Limb (tissue), 2 donors: ENCODE measurements around the gene CHPF2.

Experiments used
- DNase-seq, 2 donors: peaks; one replicate each; pipeline ENCODE4 v3.0.0-alpha.2; 2016; ENCODE audit errors: extremely low spot score in 2 of 2

Gene CHPF2

GRCh38 chr7:151232917-151233701 lies 826 bp downstream of the CHPF2 start:
- DNase-seq, result no peak

DNA sequence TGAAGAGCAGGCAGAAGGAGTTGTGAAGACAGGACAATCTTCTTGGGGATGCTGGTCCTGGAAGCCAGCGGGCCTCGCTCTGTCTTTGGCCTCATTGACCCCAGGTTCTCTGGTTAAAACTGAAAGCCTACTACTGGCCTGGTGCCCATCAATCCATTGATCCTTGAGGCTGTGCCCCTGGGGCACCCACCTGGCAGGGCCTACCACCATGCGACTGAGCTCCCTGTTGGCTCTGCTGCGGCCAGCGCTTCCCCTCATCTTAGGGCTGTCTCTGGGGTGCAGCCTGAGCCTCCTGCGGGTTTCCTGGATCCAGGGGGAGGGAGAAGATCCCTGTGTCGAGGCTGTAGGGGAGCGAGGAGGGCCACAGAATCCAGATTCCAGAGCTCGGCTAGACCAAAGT lies 1.5 kb downstream of the CHPF2 start:
- DNase-seq, result no peak

- DNase-seq, result no peak
These were observed 3.0 kb downstream of the CHPF2 start for GRCh38 chr7:151235091-151235787.

DNA sequence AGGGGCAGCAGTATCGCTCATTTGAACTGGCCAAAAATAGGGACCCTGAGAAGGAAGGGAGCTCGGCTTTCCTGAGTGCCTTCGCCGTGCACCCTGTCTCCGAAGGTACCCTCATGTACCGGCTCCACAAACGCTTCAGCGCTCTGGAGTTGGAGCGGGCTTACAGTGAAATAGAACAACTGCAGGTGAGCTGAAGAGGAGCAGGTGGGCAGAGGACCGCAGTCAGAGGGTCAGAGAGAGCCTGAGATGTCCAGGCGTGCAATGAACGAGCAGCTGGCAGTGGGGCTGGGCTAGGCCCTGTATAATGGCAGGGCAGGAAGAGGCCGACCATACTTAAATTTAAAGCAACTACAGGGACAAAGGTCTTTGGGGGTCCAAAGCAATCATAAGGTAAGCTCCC lies 4.1 kb downstream of the CHPF2 start:
- no peak for DNase-seq

GRCh38 chr7:151237244-151238189 lies 5.2 kb downstream of the CHPF2 start:
- DNase-seq, result no peak

GRCh38 chr7:151238190-151238810 lies 6.0 kb downstream of the CHPF2 start:
- no peak for DNase-seq

DNA sequence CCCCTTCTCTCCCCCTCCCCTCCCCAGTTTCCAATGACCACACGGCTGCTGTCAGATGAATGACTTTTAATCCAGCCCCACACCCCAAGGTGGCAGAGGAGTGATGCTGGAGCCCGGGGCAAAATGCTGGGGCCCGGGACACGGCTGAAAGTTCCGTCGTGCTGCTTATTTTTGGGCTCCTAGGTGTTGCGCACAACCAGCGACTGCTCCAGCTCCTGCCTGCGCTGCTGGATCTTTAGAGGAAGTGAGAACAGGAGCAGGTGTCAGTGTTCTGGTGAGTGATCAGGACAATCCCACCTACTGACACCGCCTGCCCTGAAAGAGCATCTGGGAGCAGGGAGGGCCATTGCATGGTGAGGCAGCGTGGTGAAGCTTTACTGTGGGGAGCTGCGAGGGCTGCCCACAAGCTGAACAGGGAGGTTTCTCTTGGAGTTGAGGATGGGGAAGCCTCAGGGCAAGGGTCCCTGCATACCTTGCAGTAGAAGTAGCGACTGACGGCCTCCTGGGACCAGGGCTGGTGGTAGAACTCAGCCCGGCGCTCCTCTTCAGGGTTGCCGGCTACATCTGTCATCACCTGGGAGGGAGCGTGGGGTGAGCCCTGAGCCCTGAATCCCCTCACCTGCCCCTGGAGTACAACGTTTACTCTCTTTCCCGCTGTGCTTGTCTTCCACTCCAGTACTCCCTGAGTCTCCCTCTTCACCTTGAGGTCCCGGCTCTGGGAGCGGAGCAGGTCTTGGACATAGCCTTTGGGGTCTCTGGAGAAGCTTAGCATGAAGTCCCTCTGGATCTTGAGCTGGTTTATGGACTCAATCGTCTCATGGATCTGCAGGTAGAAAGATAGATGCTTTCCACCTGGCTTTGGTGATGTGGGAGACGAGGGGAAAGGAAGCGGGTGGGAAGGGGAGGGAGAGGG lies 6.9 kb downstream of the CHPF2 start:
- no peak for DNase-seq

- no peak for DNase-seq
These were observed 7.7 kb downstream of the CHPF2 start for GRCh38 chr7:151239837-151240459.

GRCh38 chr7:151240536-151240935 lies 8.3 kb downstream of the CHPF2 start:
- DNase-seq, result no peak

DNA sequence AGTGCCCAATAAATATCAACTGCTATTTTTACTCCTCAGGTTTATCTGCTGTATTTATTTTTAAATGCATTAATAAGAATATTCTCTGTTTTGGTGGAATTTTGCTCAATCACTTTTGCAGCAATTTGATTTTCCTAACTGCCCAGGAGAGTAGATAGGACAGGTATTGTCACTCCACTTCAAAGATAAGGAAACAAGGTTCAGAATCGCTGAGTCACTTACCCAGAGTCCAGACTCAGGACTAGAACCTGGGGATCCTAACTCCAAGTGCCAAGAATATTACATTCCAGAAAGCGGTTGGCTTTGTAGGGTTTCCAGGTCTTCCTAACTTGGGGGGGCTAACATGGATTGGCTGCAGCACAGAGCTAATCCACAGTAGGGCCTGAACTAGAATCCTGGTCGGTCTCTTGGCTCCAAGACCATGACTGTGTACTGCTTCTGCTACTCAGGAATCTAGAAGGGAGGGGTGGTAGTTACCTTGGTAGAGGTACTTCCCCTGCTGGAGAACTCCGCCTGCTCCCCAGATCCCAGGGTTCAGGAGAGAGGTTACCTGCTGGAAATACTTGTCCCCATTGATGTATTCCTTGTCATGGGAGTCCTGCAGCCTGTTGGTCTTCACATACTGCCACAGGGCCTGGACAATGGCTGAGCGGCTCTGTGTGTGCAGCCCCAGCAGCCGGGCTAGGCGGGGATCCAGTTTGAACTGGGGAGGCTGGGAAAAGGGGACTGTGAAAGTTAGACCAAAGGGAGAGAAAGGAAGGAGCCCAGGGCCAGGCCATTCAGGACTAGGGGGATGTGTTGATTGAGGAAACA lies 8.9 kb downstream of the CHPF2 start:
- DNase-seq, result no peak

- no peak for DNase-seq
These were observed 9.4 kb downstream of the CHPF2 start for GRCh38 chr7:151241755-151242096.

- no peak for DNase-seq
These were observed 10.1 kb downstream of the CHPF2 start for GRCh38 chr7:151242159-151243044.

GRCh38 chr7:151243045-151243349 lies 10.7 kb downstream of the CHPF2 start:
- no peak for DNase-seq

DNA sequence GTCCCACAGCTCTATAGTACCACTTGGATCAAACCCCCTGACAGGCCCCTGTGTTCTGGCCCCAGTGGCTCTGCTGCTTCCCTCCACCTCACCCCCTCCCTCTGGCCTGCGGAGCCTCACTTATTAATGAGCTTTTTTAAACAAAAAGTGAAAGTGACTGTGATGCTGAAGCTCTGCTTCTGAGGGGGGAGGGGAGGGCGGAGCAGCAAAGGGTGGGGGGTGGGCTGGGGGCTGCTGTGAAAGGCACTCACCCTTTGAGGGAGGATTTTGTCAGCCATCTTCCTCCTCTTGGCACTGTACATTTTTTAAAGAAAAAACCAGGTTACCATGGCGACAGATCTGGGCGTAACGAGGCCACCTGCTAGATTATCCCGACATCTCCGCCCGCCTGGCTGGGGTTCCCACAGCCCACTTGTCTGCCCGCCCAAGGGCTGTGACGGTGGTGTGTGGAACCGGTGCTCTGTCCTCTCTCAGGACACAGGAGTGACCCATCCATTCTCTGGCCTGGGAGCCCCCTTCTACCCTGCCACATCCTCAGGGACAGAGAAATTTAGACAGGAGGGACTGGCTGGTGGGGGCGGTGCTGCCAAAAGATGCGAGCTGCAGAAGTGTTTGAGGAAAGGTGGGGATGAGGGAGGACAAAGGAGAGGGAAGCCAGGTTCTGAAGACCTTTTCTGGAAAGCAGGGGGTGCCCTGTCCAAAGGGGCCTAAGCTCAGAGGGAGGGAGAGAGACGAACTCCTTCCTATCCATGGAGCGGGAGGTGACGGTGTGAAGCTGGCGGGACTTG lies 11.3 kb downstream of the CHPF2 start:
- peak in 1 of 2 donors; percentile 58 for DNase-seq

DNA sequence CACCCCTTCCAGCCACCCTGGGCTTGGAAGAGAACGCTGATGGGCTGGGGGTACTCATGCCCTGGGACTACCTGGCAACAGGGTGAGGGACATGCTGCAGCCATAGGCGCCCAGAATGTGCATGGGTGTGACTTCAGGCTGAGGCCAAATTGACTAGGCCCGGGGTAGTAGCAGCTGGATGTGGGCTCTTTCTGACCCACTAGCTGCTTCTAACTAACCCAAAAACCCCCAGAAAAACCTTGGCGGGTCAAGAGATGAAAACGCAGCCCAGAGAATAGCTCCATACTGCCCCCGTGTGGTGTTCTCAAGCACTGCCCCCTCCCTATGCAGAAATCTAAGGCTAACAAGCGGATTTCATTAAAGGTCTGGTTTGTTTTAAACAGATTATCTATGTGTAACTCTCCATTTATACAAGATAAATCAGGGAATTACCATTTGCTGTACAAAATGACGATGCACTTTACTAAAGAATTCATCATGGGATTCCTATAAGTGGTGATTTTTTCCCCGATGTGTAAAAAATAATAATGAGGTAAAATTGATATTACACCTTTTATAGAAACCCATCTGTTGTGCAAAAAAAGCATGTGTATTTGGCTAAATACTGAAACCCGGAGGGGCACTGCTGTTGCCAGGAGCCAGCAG lies 12.0 kb downstream of the CHPF2 start:
- DNase-seq, result peak; percentile 49 to 76

DNA sequence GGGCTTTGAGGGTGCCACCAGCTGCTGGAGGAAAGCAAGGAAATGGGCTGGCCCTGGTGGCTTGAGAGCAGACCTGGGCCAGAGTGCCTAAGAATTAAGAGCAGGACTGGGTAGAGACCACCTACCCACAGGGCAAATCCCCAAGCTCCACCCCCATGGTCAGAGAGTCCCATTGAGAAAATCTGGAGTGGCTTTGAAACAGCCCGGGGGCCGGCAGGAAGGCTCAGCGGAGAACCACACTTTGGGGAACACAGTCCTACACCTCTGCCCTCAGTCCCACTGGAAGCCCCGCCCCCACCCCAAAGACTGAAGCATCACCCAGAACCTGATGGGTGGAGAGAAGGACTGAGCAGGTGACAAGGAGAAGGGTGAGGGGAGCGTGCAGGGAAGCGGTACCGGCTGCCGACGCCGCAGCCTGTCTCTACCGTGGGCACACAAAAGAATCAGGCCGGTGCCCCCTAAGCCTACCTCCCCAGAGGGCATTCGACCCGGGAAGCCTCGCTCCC lies 12.6 kb downstream of the CHPF2 start:
- DNase-seq, result no peak
